Limb (tissue), 2 donors: ENCODE data around the gene C1GALT1.

ENCODE experiments used
- DNase-seq, 2 donors: peaks; one replicate each; pipeline ENCODE4 v3.0.0-alpha.2; 2016; ENCODE audit errors: extremely low spot score in 2 of 2

Gene C1GALT1

GRCh38 chr7:7272294-7272693 is 90.0 kb downstream of the C1GALT1 start:
- DNase-seq, result no peak

DNA sequence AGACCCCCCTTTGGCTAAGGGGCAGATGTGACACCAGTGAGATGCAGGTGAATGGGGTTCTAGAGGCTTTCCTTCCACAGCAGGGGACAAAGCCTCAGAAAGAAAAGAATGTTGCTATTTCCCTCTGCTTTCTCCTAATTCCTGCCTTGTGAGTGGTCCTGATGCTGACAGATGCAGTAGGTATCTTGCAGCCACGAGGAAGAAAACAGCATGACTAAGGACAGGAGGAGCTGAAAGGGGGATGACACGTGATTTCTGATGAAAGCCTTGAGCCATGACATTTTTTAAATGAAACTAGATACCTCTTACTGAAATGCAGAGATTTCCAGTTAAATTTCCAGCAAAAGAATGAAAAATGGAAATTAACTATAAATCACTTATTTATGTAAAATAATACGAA is 92.4 kb downstream of the C1GALT1 start:
- DNase-seq, result no peak

DNA sequence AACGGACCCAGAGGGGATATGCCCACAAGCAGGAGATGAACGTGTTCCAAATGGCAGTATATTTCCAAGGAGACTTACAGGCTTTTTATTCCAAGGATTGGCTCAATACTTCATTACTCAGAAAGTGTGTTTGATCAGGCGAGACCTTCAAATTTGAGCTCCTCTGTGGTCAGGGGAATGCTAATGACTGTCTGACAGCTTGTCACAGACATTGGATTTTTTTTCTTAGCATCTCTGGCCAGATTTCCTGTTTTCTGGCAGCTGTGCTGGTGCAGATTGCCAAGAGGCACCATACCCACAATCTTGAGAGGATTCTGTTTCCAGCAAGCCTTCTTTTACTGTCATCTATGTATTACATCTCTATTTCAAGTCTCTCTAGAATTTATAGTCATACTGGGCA is 93.8 kb downstream of the C1GALT1 start:
- DNase-seq, result no peak

DNA sequence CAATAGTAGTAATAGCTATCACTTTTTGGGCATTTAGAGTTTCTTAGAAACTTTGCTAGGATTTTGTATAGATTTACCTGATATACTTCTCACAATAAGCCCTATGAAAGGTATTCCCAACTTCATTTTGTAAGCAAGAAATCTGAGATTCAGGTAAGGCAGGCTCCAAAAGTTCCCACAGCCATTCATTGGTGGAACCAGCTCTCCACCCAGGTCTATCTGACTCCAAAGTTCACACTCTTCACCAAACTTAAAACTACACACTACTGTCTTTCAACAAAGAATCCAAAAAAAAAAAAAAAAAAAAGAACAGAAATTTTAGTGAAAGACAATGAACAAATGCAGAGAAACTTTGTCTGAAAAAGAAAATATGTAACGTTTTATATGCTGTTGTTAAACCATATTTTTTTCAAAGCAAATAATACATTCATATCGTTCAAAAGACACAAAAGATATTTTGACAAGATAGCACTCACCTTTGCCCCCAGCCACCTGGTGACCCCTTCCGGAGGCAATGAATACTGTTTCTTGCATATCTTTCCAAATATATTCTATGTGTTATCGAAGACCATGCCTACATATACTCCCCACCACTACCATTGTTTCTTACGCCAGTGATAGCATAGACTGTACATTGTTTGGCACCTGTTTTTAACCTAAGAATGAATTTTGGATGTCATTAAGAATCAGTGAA is 108.2 kb downstream of the C1GALT1 start:
- no peak for DNase-seq

GRCh38 chr7:7292085-7292484 is 109.7 kb downstream of the C1GALT1 start:
- DNase-seq, result no peak

DNA sequence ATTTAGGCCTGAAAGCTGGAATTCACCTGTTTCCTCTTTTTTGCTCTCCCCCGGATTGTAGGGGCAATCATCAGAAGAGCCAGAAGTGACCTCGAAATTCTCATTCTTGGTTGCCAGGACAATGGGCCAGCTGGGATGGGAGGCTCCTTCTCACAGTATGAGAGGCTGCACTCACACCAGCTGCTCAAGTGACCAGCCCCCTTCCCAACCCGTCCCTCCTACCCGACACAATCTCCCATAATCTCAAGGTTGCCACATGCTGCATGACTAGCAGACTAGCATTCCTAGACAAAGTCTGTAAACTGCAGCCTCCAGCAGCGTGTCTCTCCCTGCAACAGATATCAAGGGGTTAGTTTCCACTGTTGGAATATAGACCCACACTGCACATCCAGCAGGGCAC is 110.3 kb downstream of the C1GALT1 start:
- no peak for DNase-seq

DNA sequence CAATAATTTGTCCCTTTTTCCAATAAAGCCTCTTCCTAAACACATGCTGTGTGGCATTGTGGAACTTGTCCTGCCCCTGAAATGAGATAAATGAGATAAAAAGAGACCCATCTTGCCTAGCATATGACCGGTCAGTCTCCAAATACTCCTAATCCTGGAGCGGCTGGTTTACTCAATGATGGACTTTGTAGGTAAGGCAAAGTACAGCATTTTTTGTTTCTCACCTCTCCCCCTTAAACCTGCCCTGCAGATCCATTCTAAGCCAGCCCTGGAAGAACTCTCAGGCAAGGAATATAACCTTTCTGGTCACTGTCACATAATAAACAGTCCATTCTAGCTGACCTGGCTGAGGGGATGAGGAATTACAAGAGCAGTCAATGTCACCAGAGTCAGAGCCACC is 110.7 kb downstream of the C1GALT1 start:
- no peak for DNase-seq

GRCh38 chr7:7294911-7295310 is 112.6 kb downstream of the C1GALT1 start:
- DNase-seq, result no peak
